ENCODE results near the gene VWA1.
"Not testable (repeated sequence)": the region's sequence is repeated elsewhere in the genome, so short reads cannot be mapped to it uniquely, and the experiment has no call there.

Gene VWA1

DNA sequence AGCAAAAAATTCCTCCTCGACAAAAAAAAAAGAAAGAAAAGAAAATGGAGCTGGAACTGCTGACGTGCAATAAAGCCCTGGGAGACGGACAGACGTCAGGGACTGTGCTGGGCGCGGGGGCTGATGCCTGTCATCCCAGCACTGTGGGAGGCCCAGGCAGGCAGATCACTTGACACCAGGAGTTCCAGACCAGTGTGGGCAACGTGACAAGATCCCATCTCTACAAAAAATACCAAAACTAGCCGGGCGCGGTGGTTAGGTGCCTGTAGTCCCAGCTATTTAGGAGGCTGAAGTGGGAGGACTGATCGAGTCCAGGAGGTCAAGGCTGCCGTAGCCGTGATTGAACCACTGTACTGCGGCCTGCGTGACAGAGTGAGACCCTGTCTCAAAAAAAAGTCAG lies 10.8 kb upstream of the VWA1 start:
- no peak for DNase-seq

DNA sequence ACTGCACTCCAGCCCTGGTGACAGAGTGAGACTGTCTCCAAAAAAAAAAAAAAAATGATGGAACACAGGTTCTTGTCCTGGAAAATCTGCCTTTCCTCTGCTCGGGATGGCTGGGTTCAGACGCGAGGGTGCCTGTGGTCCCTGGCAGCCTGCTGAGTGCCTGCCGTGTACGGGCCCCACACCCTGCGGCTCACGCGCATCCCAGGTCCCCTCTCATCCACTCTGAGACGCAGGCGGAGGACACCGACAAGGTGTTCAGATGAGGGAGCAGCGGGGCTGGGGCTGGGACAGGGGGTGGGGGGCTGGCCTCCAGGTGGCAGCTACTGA lies 10.1 kb upstream of the VWA1 start:
- no peak for DNase-seq

GRCh38 chr1:1425753-1426495 lies 9.6 kb upstream of the VWA1 start:
- DNase-seq = no peak

DNA sequence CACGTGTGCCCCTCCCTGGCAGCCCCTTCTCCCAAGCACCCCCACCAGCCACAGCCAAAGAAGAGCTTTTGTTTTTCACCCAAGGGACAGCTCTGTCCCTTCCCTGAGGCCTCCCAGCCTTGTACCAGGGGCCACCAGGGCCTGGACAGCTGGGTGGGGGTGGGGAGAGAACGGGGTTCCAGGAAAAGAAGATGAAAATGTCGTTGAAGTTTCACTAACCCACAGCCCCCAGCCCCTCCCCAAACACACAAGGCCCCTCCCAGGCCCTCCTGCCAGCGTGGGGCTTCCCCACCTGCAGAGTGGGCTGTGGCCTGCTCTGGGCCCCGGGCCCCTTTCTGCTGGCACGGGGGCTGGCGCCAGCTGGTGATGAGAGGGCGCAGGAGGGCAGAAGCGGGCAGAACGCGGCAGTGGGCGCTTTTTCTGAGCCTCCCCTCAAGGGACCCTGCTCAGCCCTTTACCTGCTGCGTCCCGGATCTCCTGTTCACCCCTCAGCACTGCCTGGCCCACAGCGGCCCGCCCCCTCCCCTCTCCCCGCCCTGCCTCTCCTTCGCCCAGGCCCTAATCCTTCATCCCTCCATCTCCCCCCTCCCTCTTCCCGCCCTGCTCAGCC lies 8.9 kb upstream of the VWA1 start:
- DNase-seq = no peak

- no peak for DNase-seq
Observed at GRCh38 chr1:1427106-1427819, 8.2 kb upstream of the VWA1 start.

DNA sequence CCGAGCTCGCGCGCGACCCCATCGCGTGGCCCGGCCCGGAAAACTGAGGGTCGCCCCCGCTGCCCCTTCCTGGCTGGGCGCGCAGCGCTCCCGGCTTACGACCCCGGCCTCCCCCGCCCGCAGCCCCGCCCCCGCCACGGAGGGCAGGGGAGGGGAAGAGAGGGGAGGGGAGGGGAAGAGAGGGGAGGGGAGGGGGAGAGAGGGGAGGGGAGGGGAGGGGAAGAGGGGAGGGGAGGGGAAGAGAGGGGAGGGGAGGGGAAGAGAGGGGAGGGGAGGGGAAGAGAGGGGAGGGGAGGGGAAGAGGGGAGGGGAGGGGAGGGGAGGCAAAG lies 7.7 kb upstream of the VWA1 start:
- no peak for DNase-seq

DNA sequence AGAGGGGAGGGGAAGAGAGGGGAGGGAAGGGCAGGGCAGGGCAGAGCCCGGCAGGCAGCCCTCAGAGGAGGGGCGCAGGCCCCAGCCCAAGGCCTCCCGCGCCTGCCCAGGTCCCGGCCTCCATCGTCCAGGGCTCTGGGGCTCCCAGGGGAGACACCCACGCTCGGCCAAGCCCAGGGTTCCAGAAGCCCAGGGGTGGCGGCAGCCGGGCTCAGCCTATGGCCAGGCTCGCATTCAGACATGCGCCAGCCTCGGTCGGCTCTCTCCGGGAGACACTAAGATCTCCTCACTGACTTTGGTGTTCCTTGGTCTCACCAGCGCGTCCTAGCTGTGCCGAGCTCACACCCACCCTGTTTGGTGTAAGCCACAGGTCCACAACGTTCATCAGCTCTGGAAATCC lies 7.3 kb upstream of the VWA1 start:
- DNase-seq = no peak

DNA sequence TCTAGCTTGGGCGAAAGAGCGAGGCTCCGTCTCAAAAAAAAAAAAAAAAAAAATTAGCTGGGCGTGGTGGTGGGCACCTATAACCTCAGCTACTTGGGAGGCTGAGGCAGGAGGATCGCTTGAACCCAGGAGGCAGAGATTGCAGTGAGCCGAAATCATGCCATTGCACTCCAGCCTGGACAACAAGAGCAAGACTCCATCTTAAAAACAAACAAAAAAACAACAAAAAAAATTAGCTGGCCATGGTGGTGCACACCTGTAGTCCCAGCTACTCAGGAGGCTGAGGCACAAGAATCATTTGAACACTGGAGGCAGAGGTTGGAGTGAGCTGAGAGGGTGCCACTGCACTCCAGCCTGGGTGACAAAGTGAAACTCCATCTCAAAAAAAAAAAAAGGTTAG lies 6.5 kb upstream of the VWA1 start:
- DNase-seq = not testable (repeated sequence)

- DNase-seq = no peak
Observed at GRCh38 chr1:1429671-1430073, 5.8 kb upstream of the VWA1 start.

- DNase-seq = no peak
Observed at GRCh38 chr1:1430114-1430982, 5.1 kb upstream of the VWA1 start.

- no peak for DNase-seq
Observed at GRCh38 chr1:1430992-1431844, 4.3 kb upstream of the VWA1 start.

- DNase-seq = no peak
Observed at GRCh38 chr1:1431845-1432273, 3.6 kb upstream of the VWA1 start.

DNA sequence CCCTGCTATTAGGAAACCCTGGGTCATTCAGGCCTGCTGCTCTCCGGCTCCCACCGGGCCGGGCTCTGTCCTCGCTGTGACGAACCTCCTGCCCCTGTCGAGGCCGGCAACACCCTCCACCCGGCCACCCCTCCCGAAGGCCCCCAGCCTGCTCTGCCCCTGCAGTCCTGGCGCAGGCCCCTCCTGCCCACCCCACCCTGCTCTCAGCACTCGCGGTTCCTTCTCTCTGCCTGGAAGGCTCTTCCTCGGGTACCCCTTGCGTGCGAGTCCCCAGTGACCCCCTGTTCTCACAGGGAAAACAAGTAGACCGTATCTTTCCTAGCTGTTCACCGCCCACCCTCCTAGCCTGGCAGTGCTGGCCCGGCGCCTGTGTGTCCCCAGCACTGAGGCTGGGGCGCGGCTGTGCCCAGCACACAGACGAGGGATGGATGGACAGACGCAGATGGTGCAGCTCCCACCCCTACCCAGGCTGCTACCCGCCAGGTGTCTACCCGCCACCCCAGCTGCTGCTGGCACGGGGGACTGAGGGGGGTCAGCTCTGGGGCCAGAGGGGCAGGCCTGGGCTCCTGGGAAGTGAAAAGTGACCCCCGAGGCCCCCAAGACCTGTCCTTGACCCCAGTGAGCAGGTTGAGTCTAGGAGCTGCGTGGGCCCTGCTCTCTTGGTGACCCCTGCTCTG lies 3.1 kb upstream of the VWA1 start:
- no peak for DNase-seq

- DNase-seq = no peak
Observed at GRCh38 chr1:1432951-1433803, 2.3 kb upstream of the VWA1 start.

GRCh38 chr1:1433804-1434130 lies 1.7 kb upstream of the VWA1 start:
- DNase-seq = no peak

GRCh38 chr1:1434131-1434823 lies 1.2 kb upstream of the VWA1 start:
- DNase-seq = no peak

DNA sequence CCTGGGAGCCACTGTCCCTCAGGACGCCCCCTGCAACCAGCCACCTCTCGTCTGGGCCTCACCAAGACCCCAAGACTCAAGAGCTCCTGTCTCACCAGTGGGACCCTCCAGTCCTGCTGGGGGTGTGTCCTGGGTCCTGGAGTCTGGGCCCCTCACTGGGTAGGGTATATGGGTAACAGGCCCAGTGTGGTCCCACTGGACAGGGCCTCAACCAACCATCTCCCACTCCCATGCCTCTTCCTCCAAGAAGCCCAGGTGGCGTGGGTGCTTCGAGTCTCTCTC lies 725 bp upstream of the VWA1 start:
- no peak for DNase-seq

- DNase-seq = no peak
Observed at GRCh38 chr1:1435911-1436629, 580 bp downstream of the VWA1 start.

GRCh38 chr1:1436630-1437032 lies 1.1 kb downstream of the VWA1 start:
- DNase-seq = no peak

Measured in CD4-positive, alpha-beta T cell treated with Interferon gamma for 1 hour (primary cell).